DOHH2 (cell line): ENCODE measurements around the gene EPAS1.

Experiments
- H3F3A ChIP-seq: fragments of 200-600 bp; sonication (generic), shearing (Covaris generic); 2 replicates; pipeline ENCODE4 v1.6.0; 2016; ENCODE audit warnings: antibody characterized with exemption, mild to moderate bottlenecking; ENCODE audit not compliant: control insufficient read depth, insufficient read depth
- H3K27ac ChIP-seq: fragments of 200-600 bp; sonication (generic); 2 replicates; pipeline ENCODE4 v1.5.1; 2014; ENCODE audit warnings: low read depth, mild to moderate bottlenecking, low read length, moderate library complexity
- H3K27me3 ChIP-seq: fragments of 200-600 bp; sonication (generic); 2 replicates; pipeline ENCODE4 v1.6.1; 2014; ENCODE audit warnings: mild to moderate bottlenecking, low read length, mixed read lengths; ENCODE audit not compliant: control insufficient read depth
- H3K36me3 ChIP-seq: fragments of 200-600 bp; sonication (generic); 2 replicates; pipeline ENCODE4 v1.6.1; 2014; ENCODE audit warnings: mild to moderate bottlenecking, low read length, moderate library complexity, mixed read lengths; ENCODE audit not compliant: control insufficient read depth
- H3K4me1 ChIP-seq: fragments of 200-600 bp; sonication (generic); 2 replicates; pipeline ENCODE4 v1.6.1; 2014; ENCODE audit warnings: mild to moderate bottlenecking, low read length, mixed read lengths; ENCODE audit not compliant: control insufficient read depth
- H3K4me2 ChIP-seq: fragments of 200-600 bp; sonication (generic); 2 replicates; pipeline ENCODE4 v1.6.0; 2014; ENCODE audit warnings: mild to moderate bottlenecking, low read length, moderate library complexity
- H3K4me3 ChIP-seq: fragments of 200-600 bp; sonication (generic); 2 replicates; pipeline ENCODE4 v1.5.1; 2014; ENCODE audit warnings: mild to moderate bottlenecking, low read length, mixed read lengths
- H3K79me2 ChIP-seq: fragments of 200-600 bp; sonication (generic); 2 replicates; pipeline ENCODE4 v1.6.1; 2014; ENCODE audit warnings: mild to moderate bottlenecking, low read length, mixed read lengths; ENCODE audit not compliant: control insufficient read depth
- H3K9me2 ChIP-seq: fragments of 200-600 bp; sonication (generic); replicated peaks from 2 replicates; pipeline ENCODE4 v1.6.1; 2014; ENCODE audit warnings: mild to moderate bottlenecking, low read length, mixed read lengths; ENCODE audit not compliant: control insufficient read depth
- H3K9me3 ChIP-seq: fragments of 200-600 bp; sonication (generic); 2 replicates; pipeline ENCODE4 v1.6.1; 2014; ENCODE audit warnings: antibody characterized with exemption, low read length, mixed read lengths; ENCODE audit not compliant: control insufficient read depth, insufficient read depth
- H4K20me1 ChIP-seq: fragments of 200-600 bp; sonication (generic); 2 replicates; pipeline ENCODE4 v1.6.0; 2014; ENCODE audit warnings: low read depth, mild to moderate bottlenecking, antibody characterized with exemption, low read length, moderate library complexity; ENCODE audit not compliant: control insufficient read depth, insufficient read depth
- CTCF ChIP-seq: fragments of 200-600 bp; sonication (generic); IDR thresholded peaks from one replicate; pipeline ENCODE4 v1.5.1; 2014; ENCODE audit warnings: antibody characterized with exemption, mild to moderate bottlenecking, low read depth, low read length; ENCODE audit not compliant: poor library complexity, severe bottlenecking
- EZH2phosphoT487 ChIP-seq: fragments of 200-600 bp; sonication (generic); IDR thresholded peaks from 2 replicates; pipeline ENCODE4 v1.6.1; 2017; ENCODE audit warnings: borderline replicate concordance, mild to moderate bottlenecking, antibody characterized with exemption, low read length, moderate library complexity, mixed read lengths

The EPAS1 gene

GRCh38 chr2:46286715-46287114, 10.5 kb upstream of the EPAS1 start:
- Histone ChIP-seq H3K9me2 (no peaks in the 10 kb centered on the region), H3K9me3 (no peaks in the 10 kb centered on the region), H3K4me1 (no peaks in the 10 kb centered on the region), H3K4me2 (no peak overlapping the region), H3K27ac (no peak overlapping the region), H3K36me3 (no peaks in the 10 kb centered on the region), H3K79me2 (no peaks in the 10 kb centered on the region), H3K27me3 (peaks cover 15% of the 10 kb centered on the region), H3K4me3 (no peak overlapping the region), H3F3A (no peaks in the 10 kb centered on the region), H4K20me1 (no peaks in the 10 kb centered on the region)
- TF ChIP-seq CTCF (no peak), EZH2phosphoT487 (no peak)

- no peak overlapping the region for H3K27ac ChIP-seq
- H4K20me1 ChIP-seq, result no peaks in the 10 kb centered on the region
- H3K9me3 ChIP-seq, result no peaks in the 10 kb centered on the region
- H3K27me3 ChIP-seq, result peaks cover 12% of the 10 kb centered on the region
- no peaks in the 10 kb centered on the region for H3K36me3 ChIP-seq
- TF ChIP-seq CTCF, result no peak
- TF ChIP-seq EZH2phosphoT487, result no peak
- no peaks in the 10 kb centered on the region for H3F3A ChIP-seq
- H3K4me3 ChIP-seq, result no peak overlapping the region
- H3K79me2 ChIP-seq, result no peaks in the 10 kb centered on the region
- H3K9me2 ChIP-seq, result no peaks in the 10 kb centered on the region
- no peak overlapping the region for H3K4me2 ChIP-seq
- H3K4me1 ChIP-seq, result no peaks in the 10 kb centered on the region
Observed at GRCh38 chr2:46290078-46290477, 7.1 kb upstream of the EPAS1 start.

- Histone ChIP-seq H4K20me1 (no peaks in the 10 kb centered on the region), H3K27me3 (peaks cover 27% of the 10 kb centered on the region)
Observed at GRCh38 chr2:46293466-46293865, 3.7 kb upstream of the EPAS1 start.

More at GRCh38 chr2:46293466-46293865, 3.7 kb upstream of the EPAS1 start:
- Histone ChIP-seq H3K4me2 (no peak overlapping the region), H3K4me3 (no peak overlapping the region), H3K4me1 (0 out of 2 replicates have a peak, but pooled peaks cover 6% of the 10 kb centered on the region), H3K79me2 (no peaks in the 10 kb centered on the region), H3F3A (no peaks in the 10 kb centered on the region), H3K9me3 (no peaks in the 10 kb centered on the region), H3K27ac (no peak overlapping the region), H3K9me2 (no peaks in the 10 kb centered on the region), H3K36me3 (no peaks in the 10 kb centered on the region)
- TF ChIP-seq CTCF (no peak), EZH2phosphoT487 (no peak)
